HG02678 (cell line): ENCODE measurements around the gene DLEC1.
"Not testable (repeated sequence)": the region's sequence is repeated elsewhere in the genome, so short reads cannot be mapped to it uniquely, and the experiment has no call there.

Experiments used
- ATAC-seq: cut with Tn5 transposase; IDR thresholded peaks from one replicate; pipeline ENCODE4 v1.9.1; 2021; ENCODE audit warnings: mild to moderate bottlenecking, moderate library complexity; ENCODE audit not compliant: unreplicated experiment

DLEC1 gene

GRCh38 chr3:38135621-38136277 lies 96.7 kb downstream of the DLEC1 start:
- ATAC-seq: not testable (repeated sequence)

- ATAC-seq: no peak
Measured at GRCh38 chr3:38136393-38136776, 97.4 kb downstream of the DLEC1 start.

GRCh38 chr3:38136777-38137614 lies 98.0 kb downstream of the DLEC1 start, which contains the start of gene ACAA1:
TSS of gene ACAA1 (minus strand) at chr3:38137127. CDS start at chr3:38137035, 92 bp downstream.
- peak; percentile 89 for ATAC-seq

- ATAC-seq: no peak
Measured at GRCh38 chr3:38137615-38138348, 98.8 kb downstream of the DLEC1 start.

GRCh38 chr3:38138349-38139190 lies 99.6 kb downstream of the DLEC1 start, which contains the start of gene MYD88:
TSS of gene MYD88 (plus strand) at chr3:38138661. CDS start at chr3:38138701, 40 bp downstream.
- ATAC-seq: peak; percentile 41

GRCh38 chr3:38139191-38139590 lies 100.2 kb downstream of the DLEC1 start:
- ATAC-seq: no peak

- ATAC-seq: no peak
Measured at GRCh38 chr3:38139652-38140051, 100.6 kb downstream of the DLEC1 start.

- no peak for ATAC-seq
Measured at GRCh38 chr3:38140326-38141172, 101.5 kb downstream of the DLEC1 start.

- no peak for ATAC-seq
Measured at GRCh38 chr3:38141173-38141951, 102.4 kb downstream of the DLEC1 start.

- no peak for ATAC-seq
Measured at GRCh38 chr3:38141952-38142273, 102.9 kb downstream of the DLEC1 start.

- ATAC-seq: no peak
Measured at GRCh38 chr3:38142959-38143358, 104.0 kb downstream of the DLEC1 start.

GRCh38 chr3:38143511-38143910 lies 104.5 kb downstream of the DLEC1 start:
- no peak for ATAC-seq

GRCh38 chr3:38146504-38146903 lies 107.5 kb downstream of the DLEC1 start:
- ATAC-seq: no peak

- ATAC-seq: no peak
Measured at GRCh38 chr3:38147421-38147820, 108.4 kb downstream of the DLEC1 start.

GRCh38 chr3:38148311-38148882 lies 109.4 kb downstream of the DLEC1 start:
- no peak for ATAC-seq

GRCh38 chr3:38149708-38150107 lies 110.7 kb downstream of the DLEC1 start:
- no peak for ATAC-seq

GRCh38 chr3:38150780-38151528 lies 111.9 kb downstream of the DLEC1 start:
- ATAC-seq: no peak
